Parathyroid adenoma (tissue), 2 donors: ENCODE measurements around the gene RNF182.

ENCODE experiments used
- H2AFZ ChIP-seq: fragments of 300-600 bp; sonication (generic); one replicate; pipeline ENCODE4 v1.7.0; 2017; ENCODE audit warnings: antibody characterized with exemption, mild to moderate bottlenecking
- H3K27ac ChIP-seq: fragments of 300-600 bp; sonication (generic); one replicate; pipeline ENCODE4 v1.7.0; 2017
- H3K27me3 ChIP-seq: fragments of 300-600 bp; sonication (generic); one replicate; pipeline ENCODE4 v1.7.0; 2017; ENCODE audit warnings: low read length; ENCODE audit not compliant: control insufficient read depth, insufficient read depth
- H3K36me3 ChIP-seq: fragments of 300-600 bp; sonication (generic); one replicate; pipeline ENCODE4 v1.7.0; 2017; ENCODE audit warnings: low read length; ENCODE audit not compliant: control insufficient read depth, insufficient read depth
- H3K4me1 ChIP-seq: fragments of 300-600 bp; sonication (generic); one replicate; pipeline ENCODE4 v1.7.0; 2017; ENCODE audit warnings: control low read depth
- H3K4me2 ChIP-seq: fragments of 300-600 bp; sonication (generic); one replicate; pipeline ENCODE4 v1.7.0; 2017; ENCODE audit warnings: low read length
- H3K4me3 ChIP-seq: fragments of 300-600 bp; sonication (generic); one replicate; pipeline ENCODE4 v1.7.0; 2017; ENCODE audit warnings: low read depth, low read length
- H3K79me2 ChIP-seq: fragments of 300-600 bp; sonication (generic); one replicate; pipeline ENCODE4 v1.7.0; 2017; ENCODE audit warnings: control low read depth
- H3K9ac ChIP-seq: fragments of 300-600 bp; sonication (generic); one replicate; pipeline ENCODE4 v1.7.0; 2017; ENCODE audit warnings: mild to moderate bottlenecking
- H3K9me3 ChIP-seq: fragments of 300-600 bp; sonication (generic); one replicate; pipeline ENCODE4 v1.7.0; 2017; ENCODE audit warnings: low read length; ENCODE audit not compliant: control insufficient read depth
- TF ChIP-seq, protein P1 (sequence below): fragments of 300-600 bp; sonication (generic); IDR thresholded peaks from one replicate; pipeline ENCODE4 v1.7.0; 2017; ENCODE audit warnings: antibody characterized with exemption, mild to moderate bottlenecking
- donor health status: primary hyperparathyroidism.

Gene RNF182

GRCh38 chr6:13902922-13903321 lies 21.8 kb upstream of the RNF182 start:
- Histone ChIP-seq H3K9me3 (no peaks in the 10 kb centered on the region), H3K27me3 (no peaks in the 10 kb centered on the region), H3K36me3 (no peaks in the 10 kb centered on the region), H3K9ac (no peak overlapping the region), H3K4me3 (no peak overlapping the region), H3K27ac (no peak overlapping the region), H3K4me2 (no peak overlapping the region), H3K79me2 (no peaks in the 10 kb centered on the region), H2AFZ (no peak overlapping the region), H3K4me1 (no peaks in the 10 kb centered on the region)
- TF ChIP-seq, protein P1, sequence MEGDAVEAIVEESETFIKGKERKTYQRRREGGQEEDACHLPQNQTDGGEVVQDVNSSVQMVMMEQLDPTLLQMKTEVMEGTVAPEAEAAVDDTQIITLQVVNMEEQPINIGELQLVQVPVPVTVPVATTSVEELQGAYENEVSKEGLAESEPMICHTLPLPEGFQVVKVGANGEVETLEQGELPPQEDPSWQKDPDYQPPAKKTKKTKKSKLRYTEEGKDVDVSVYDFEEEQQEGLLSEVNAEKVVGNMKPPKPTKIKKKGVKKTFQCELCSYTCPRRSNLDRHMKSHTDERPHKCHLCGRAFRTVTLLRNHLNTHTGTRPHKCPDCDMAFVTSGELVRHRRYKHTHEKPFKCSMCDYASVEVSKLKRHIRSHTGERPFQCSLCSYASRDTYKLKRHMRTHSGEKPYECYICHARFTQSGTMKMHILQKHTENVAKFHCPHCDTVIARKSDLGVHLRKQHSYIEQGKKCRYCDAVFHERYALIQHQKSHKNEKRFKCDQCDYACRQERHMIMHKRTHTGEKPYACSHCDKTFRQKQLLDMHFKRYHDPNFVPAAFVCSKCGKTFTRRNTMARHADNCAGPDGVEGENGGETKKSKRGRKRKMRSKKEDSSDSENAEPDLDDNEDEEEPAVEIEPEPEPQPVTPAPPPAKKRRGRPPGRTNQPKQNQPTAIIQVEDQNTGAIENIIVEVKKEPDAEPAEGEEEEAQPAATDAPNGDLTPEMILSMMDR = no peak

GRCh38 chr6:13903364-13903763 lies 21.4 kb upstream of the RNF182 start:
- Histone ChIP-seq H3K27ac (no peak overlapping the region), H3K4me3 (no peak overlapping the region), H3K79me2 (no peaks in the 10 kb centered on the region), H3K9me3 (no peaks in the 10 kb centered on the region), H3K4me1 (no peaks in the 10 kb centered on the region), H2AFZ (no peak overlapping the region), H3K36me3 (no peaks in the 10 kb centered on the region), H3K4me2 (no peak overlapping the region), H3K27me3 (no peaks in the 10 kb centered on the region), H3K9ac (no peak overlapping the region)
- TF ChIP-seq, protein P1 = no peak

DNA sequence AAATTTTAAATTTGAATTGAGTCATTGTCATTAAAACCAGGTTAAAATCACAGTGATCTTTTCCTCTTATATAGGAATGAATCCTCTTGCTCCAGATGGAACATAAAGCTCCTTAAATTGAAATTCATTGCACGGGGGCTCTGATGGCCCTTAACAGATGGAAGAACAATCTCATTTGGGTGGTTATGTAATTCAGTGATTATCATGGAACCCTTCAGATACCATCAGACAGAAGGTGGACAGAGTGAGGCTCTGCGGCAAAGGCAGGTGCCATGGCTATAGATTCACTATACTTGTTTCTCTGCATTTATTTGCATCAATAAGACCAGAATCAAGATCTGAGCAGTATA lies 17.8 kb upstream of the RNF182 start:
- Histone ChIP-seq H3K27ac (no peak overlapping the region), H3K4me2 (no peak overlapping the region), H3K27me3 (no peaks in the 10 kb centered on the region), H3K9me3 (no peaks in the 10 kb centered on the region), H3K4me3 (no peak overlapping the region), H3K4me1 (no peaks in the 10 kb centered on the region), H3K9ac (no peak overlapping the region), H2AFZ (no peak overlapping the region), H3K79me2 (no peaks in the 10 kb centered on the region), H3K36me3 (no peaks in the 10 kb centered on the region)
- TF ChIP-seq, protein P1 = no peak

DNA sequence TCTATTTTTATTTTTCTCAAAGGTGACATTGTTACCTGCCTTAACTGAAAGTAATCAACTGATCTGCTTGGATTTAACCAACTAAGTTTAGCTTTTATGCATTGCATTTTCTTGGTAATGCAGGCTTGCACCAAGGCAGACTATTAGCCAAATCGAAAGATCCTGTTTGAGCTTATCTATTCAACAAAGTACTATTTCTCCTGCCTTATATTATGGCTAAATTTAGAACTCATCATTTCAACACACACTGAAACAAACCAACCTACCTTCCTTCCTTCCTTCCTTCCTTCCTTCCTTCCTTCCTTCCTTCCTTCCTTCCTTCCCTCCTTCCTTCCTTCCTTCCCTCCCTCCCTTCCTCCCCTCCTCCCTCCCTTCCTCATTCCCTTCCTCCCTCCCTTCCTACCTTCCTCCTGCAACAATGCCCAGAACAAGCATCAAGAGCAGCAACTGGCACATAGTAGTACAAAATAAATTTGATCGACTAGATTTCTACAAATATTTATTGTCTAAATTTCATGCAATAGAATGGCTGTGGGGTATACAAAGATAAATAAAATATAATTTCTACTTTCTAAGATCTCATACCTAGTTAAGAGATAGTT lies 17.0 kb upstream of the RNF182 start:
- no peak overlapping the region for H3K4me3 ChIP-seq
- H3K9me3 ChIP-seq = no peaks in the 10 kb centered on the region
- TF ChIP-seq, protein P1 = no peak
- no peaks in the 10 kb centered on the region for H3K79me2 ChIP-seq
- no peak overlapping the region for H2AFZ ChIP-seq
- H3K4me2 ChIP-seq = no peak overlapping the region
- no peaks in the 10 kb centered on the region for H3K27me3 ChIP-seq
- no peak overlapping the region for H3K27ac ChIP-seq
- H3K36me3 ChIP-seq = no peaks in the 10 kb centered on the region
- H3K9ac ChIP-seq = no peak overlapping the region
- H3K4me1 ChIP-seq = no peaks in the 10 kb centered on the region

- no peaks in the 10 kb centered on the region for H3K36me3 ChIP-seq
- H3K4me3 ChIP-seq = no peak overlapping the region
- no peaks in the 10 kb centered on the region for H3K4me1 ChIP-seq
- peak overlapping the region; percentile 8 for H2AFZ ChIP-seq
- no peaks in the 10 kb centered on the region for H3K79me2 ChIP-seq
- H3K4me2 ChIP-seq = no peak overlapping the region
- TF ChIP-seq, protein P1 = peak; percentile 91
- no peak overlapping the region for H3K9ac ChIP-seq
- H3K9me3 ChIP-seq = no peaks in the 10 kb centered on the region
- no peak overlapping the region for H3K27ac ChIP-seq
- no peaks in the 10 kb centered on the region for H3K27me3 ChIP-seq
Observed at GRCh38 chr6:13908955-13909381, 15.8 kb upstream of the RNF182 start.
